Small intestine (tissue), 7 donors: Measurements from ENCODE around the gene SMAD1. TPM values are rescaled to one million over a fixed set of nuclear protein-coding genes. Genes with fewer than 3 reads are reported as not detected.

Source experiments
- DNase-seq, 2 donors: peaks; one replicate each; pipeline versions ENCODE4 v3.0.0 to v3.0.0-alpha.2; 2013
- FAIRE-seq: peaks from 2 replicates; lab custom pipeline; 2012; peaks lifted over from hg19 to GRCh38; lab: Jason Lieb, UNC
- H3K27ac ChIP-seq, 3 donors: one replicate each; pipeline ENCODE4 v1.5.1; 2013; ENCODE audit warnings: low read length in 2 of 3, mild to moderate bottlenecking in 2 of 3, control low read depth in 1 of 3, inconsistent platforms in 1 of 3, low read depth in 1 of 3, moderate library complexity in 1 of 3
- H3K27me3 ChIP-seq, 3 donors: one replicate each; pipeline ENCODE4 v1.6.1; 2013; ENCODE audit warnings: low read length in 3 of 3, inconsistent platforms in 1 of 3; ENCODE audit not compliant: control insufficient read depth in 3 of 3, insufficient read depth in 3 of 3
- H3K36me3 ChIP-seq, 3 donors: one replicate each; pipeline ENCODE4 v1.6.1; 2013; ENCODE audit warnings: low read length in 3 of 3, inconsistent platforms in 1 of 3, low read depth in 1 of 3, mild to moderate bottlenecking in 1 of 3, moderate library complexity in 1 of 3; ENCODE audit not compliant: control insufficient read depth in 3 of 3, insufficient read depth in 2 of 3
- H3K4me1 ChIP-seq, 3 donors: one replicate each; pipeline ENCODE4 v1.6.1; 2013; ENCODE audit warnings: low read length in 2 of 3, inconsistent platforms in 1 of 3, low read depth in 1 of 3, mild to moderate bottlenecking in 1 of 3, moderate library complexity in 1 of 3; ENCODE audit not compliant: control insufficient read depth in 3 of 3, insufficient read depth in 2 of 3
- H3K4me3 ChIP-seq, 3 donors: one replicate each; pipeline ENCODE4 v1.5.1; 2013; ENCODE audit warnings: low read length in 3 of 3, control low read depth in 1 of 3, inconsistent platforms in 1 of 3, low read depth in 1 of 3, mild to moderate bottlenecking in 1 of 3, moderate library complexity in 1 of 3
- H3K9me3 ChIP-seq, 2 donors: one replicate each; pipeline ENCODE4 v1.6.1; 2013; ENCODE audit warnings: low read depth in 1 of 2, low read length in 1 of 2; ENCODE audit not compliant: control insufficient read depth in 2 of 2, insufficient read depth in 1 of 2
- WGBS, 3 donors: extraction: QIAGEN DNeasy Blood & Tissue Kit; methylation state at CpG; one replicate each; pipeline ENCODE4 v1.1.7; 2013; 5-methylcytosine and 5-hydroxymethylcytosine counted together
- polyA plus RNA-seq, 4 donors: library from polyadenylated mRNA; stranded (reverse) in 3 of 4; unstranded in 1 of 4; fragments of 200-250 nt in 3 of 4; fragments of 120-200 nt in 1 of 4; gene quantifications; one replicate each; pipeline versions ENCODE4 v1.2.1 to v1.2.3, GENCODE V29; 2013
- donor health status: healthy with polysubstance abuse.
- donor health status: control.
- donor health status: control.
- donor health status: Bipolar disorder and iron deficiency.
- donor health status: healthy.

Gene SMAD1
- polyA plus RNA-seq, 4 donors: 11.4 to 42.1 (median 15.2) TPM

- 68 to 81% (median 79%) methylated on average over 4 of the region's 4 CpGs for WGBS, 3 donors
- no peak for DNase-seq
- no peak for FAIRE-seq
Measured at GRCh38 chr4:145541346-145541745, 59.7 kb downstream of the SMAD1 start.

GRCh38 chr4:145545031-145545430 is 63.4 kb downstream of the SMAD1 start:
- 9 to 38% (median 37%) methylated on average over 1 of the region's 1 CpG for WGBS, 3 donors

More at GRCh38 chr4:145541346-145541745, 59.7 kb downstream of the SMAD1 start:
- no peak overlapping the region for H3K4me3 ChIP-seq
- no peaks in the 10 kb centered on the region for H3K27me3 ChIP-seq
- peaks cover 0 to 11% (median 7%) of the 10 kb centered on the region in 3 donors for H3K36me3 ChIP-seq
- peaks cover 0 to 11% (median 0%) of the 10 kb centered on the region in 3 donors for H3K4me1 ChIP-seq
- H3K9me3 ChIP-seq: no peaks in the 10 kb centered on the region
- no peak overlapping the region for H3K27ac ChIP-seq

GRCh38 chr4:145545538-145546174 is 64.0 kb downstream of the SMAD1 start:
- H3K27me3 ChIP-seq: no peaks in the 10 kb centered on the region
- H3K27ac ChIP-seq: peak overlapping the region in 1 of 3 donors; percentile 39
- peaks cover 0 to 15% (median 4%) of the 10 kb centered on the region in 3 donors for H3K4me1 ChIP-seq
- DNase-seq: peak; percentile 62 to 68
- H3K9me3 ChIP-seq: no peaks in the 10 kb centered on the region
- H3K36me3 ChIP-seq: peaks cover 3 to 18% (median 12%) of the 10 kb centered on the region in 3 donors
- H3K4me3 ChIP-seq: no peak overlapping the region
- peak; percentile 75 for FAIRE-seq

More at GRCh38 chr4:145545031-145545430, 63.4 kb downstream of the SMAD1 start:
- Histone ChIP-seq H3K27ac (peak overlapping the region in 1 of 3 donors; percentile 39), H3K27me3 (no peaks in the 10 kb centered on the region), H3K4me3 (no peak overlapping the region), H3K9me3 (no peaks in the 10 kb centered on the region), H3K4me1 (peaks cover 0 to 15% (median 4%) of the 10 kb centered on the region in 3 donors), H3K36me3 (peaks cover 3 to 16% (median 12%) of the 10 kb centered on the region in 3 donors)
- no peak for FAIRE-seq
- DNase-seq: peak; percentile 8 to 26

DNA sequence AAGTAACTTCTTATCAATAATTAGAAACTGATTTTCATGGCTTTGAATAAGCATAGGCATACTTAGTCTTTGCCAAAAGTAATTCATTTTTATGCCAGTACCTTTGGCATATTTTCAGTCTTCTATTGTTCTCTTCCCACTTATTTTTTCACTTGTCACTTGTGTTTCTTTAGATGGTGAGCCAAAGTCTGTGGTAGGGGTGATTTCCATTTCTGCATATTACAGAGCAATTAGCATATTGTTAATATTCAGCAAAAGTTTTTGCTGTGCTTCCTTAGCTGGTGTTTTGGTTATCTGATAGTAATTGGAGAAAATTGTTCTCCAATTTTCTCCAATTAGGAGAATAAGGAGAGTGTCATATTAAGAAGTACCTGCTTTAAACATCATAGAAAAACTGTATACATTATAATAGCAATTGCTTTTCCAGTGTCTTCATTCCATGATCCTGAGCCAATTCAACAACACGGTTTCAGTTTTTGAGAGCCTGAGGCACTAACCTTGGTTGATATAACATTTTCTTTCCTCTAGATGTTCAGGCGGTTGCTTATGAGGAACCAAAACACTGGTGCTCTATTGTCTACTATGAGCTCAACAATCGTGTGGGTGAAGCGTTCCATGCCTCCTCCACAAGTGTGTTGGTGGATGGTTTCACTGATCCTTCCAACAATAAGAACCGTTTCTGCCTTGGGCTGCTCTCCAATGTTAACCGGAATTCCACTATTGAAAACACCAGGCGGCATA is 64.7 kb downstream of the SMAD1 start:
- 73 to 84% (median 74%) methylated on average over 7 of the region's 7 CpGs for WGBS, 3 donors
- DNase-seq (no peak), FAIRE-seq (no peak)
- peaks cover 3 to 18% (median 10%) of the 10 kb centered on the region in 3 donors for H3K36me3 ChIP-seq
- peaks cover 0 to 15% (median 4%) of the 10 kb centered on the region in 3 donors for H3K4me1 ChIP-seq
- no peaks in the 10 kb centered on the region for H3K9me3 ChIP-seq
- H3K27me3 ChIP-seq: no peaks in the 10 kb centered on the region
- H3K27ac ChIP-seq: peak overlapping the region in 2 of 3 donors; percentile 39 to 44
- no peak overlapping the region for H3K4me3 ChIP-seq

DNA sequence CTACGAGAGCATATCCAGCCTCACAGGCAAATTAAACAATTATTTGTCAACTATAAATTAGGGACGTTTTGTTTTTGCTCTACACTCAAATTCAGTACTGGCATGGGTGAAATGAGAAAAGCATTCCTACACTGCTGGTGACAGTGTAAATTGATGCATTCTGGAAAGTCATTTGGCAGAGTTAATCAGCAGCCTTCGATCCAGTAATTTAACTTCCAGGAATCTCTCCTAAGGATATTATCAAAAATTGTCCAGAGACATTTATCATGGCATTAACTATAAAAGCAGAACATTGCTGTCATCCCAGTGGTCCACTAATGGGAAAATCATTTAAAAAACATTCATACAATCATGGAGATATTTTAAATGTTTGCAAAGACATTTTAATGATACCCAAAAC is 70.0 kb downstream of the SMAD1 start:
- Histone ChIP-seq H3K4me1 (peaks cover 0 to under 1% (median under 1%) of the 10 kb centered on the region in 3 donors), H3K36me3 (peaks cover 2 to 22% (median 7%) of the 10 kb centered on the region in 3 donors), H3K27me3 (no peaks in the 10 kb centered on the region), H3K9me3 (no peaks in the 10 kb centered on the region), H3K4me3 (no peak overlapping the region), H3K27ac (no peak overlapping the region)
- FAIRE-seq (no peak), DNase-seq (no peak)
- 65 to 87% (median 76%) methylated on average over 3 of the region's 3 CpGs for WGBS, 3 donors

- peaks cover 0 to 24% (median 7%) of the 10 kb centered on the region in 3 donors for H3K36me3 ChIP-seq
- no peaks in the 10 kb centered on the region for H3K27me3 ChIP-seq
- no peaks in the 10 kb centered on the region for H3K4me1 ChIP-seq
- H3K9me3 ChIP-seq: no peaks in the 10 kb centered on the region
- H3K27ac ChIP-seq: no peak overlapping the region
- FAIRE-seq (no peak), DNase-seq (no peak)
- no peak overlapping the region for H3K4me3 ChIP-seq
- 83 to 95% (median 91%) methylated on average over 4 of the region's 4 CpGs for WGBS, 3 donors
Measured at GRCh38 chr4:145552181-145552822, 70.6 kb downstream of the SMAD1 start.

DNA sequence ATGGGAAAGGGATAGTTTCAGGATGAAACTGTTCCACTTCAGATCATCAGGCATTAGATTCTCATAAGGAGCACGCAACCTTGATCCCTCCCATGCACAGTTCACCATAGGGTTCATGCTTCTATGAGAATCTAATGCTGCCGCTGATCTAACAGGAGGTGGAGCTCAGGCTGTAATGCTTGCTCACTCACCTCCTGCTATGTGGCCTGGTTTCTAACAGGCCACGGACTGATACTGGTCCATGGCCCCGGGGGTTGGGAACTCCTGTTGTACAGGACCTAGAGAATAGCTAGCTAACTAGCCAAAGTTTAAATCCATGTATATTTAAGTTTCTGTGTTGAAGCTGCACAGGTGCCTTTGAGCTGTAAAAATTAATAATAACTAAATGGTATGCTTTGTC is 71.7 kb downstream of the SMAD1 start:
- WGBS, 3 donors: 94 to 97% (median 94%) methylated on average over 4 of the region's 4 CpGs
- H3K27ac ChIP-seq: no peak overlapping the region
- no peaks in the 10 kb centered on the region for H3K27me3 ChIP-seq
- FAIRE-seq: no peak
- H3K4me1 ChIP-seq: no peaks in the 10 kb centered on the region
- H3K9me3 ChIP-seq: no peaks in the 10 kb centered on the region
- DNase-seq: no peak
- peaks cover 0 to 18% (median 1%) of the 10 kb centered on the region in 3 donors for H3K36me3 ChIP-seq
- no peak overlapping the region for H3K4me3 ChIP-seq

DNA sequence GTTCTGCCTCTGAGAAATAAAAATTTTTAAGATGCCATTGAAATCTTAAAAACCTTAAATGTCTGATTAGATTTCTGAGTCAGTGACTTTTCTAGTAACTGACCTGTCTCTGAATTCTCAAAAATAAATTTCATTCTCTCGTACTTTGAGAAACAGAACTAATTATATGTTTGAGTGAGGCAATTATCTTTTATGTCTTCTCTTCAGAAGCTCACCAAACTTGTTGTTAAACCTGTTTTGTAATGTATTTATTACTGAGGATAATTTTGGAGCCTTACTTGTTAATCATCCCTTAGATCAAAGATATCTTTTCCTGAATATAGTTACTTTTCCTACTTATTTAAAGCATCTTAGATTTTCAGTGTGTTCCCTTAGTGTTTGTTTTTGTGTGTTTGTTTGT is 73.0 kb downstream of the SMAD1 start:
- Histone ChIP-seq H3K36me3 (peaks cover 0 to 15% (median 4%) of the 10 kb centered on the region in 3 donors), H3K4me3 (no peak overlapping the region), H3K27me3 (no peaks in the 10 kb centered on the region), H3K9me3 (no peaks in the 10 kb centered on the region), H3K27ac (no peak overlapping the region), H3K4me1 (no peaks in the 10 kb centered on the region)
- DNase-seq (no peak), FAIRE-seq (peak; percentile 49)
- WGBS, 3 donors: 76 to 79% (median 78%) methylated on average over 1 of the region's 1 CpG
